Testis (tissue), 2 donors: ENCODE results near the gene FUT3.

ENCODE experiments used
- POLR2A ChIP-seq: fragments of 450-650 bp; IDR thresholded peaks from one replicate; pipeline ENCODE4 v1.6.1; 2017; ENCODE audit warnings: antibody characterized with exemption, mild to moderate bottlenecking, moderate library complexity
- TF ChIP-seq, protein P1 (sequence below), 3 experiments: fragments of 450-650 bp in 2 of 3; fragments of 200-600 bp in 1 of 3; sonication (generic) in 1 of 3; IDR thresholded peaks; one replicate each; pipeline ENCODE4 v1.5.1; 2016 to 2019; ENCODE audit warnings: antibody characterized with exemption in 3 of 3, mild to moderate bottlenecking in 2 of 3, moderate library complexity in 1 of 3

DNA sequence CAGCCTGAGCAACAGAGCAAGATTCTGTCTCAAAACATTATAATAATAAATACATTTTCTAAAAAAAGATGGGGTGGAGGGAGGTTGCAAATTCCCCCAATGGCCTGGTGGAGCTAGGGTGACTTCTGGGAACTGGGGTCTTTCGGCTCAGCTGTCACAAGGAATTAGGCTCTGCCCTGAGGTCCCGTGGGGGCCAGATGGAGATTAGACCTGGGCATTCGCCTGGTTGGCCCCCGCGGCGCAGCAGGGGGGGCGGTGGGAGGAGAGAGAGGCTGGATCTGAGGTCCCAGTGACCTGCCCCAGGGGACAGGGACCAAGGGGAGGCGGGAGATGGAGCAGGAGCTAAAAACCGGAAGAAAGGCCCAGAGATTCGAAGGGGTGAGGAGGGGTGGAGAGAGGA is 26.5 kb downstream of the FUT3 start:
- TF ChIP-seq, protein P1, sequence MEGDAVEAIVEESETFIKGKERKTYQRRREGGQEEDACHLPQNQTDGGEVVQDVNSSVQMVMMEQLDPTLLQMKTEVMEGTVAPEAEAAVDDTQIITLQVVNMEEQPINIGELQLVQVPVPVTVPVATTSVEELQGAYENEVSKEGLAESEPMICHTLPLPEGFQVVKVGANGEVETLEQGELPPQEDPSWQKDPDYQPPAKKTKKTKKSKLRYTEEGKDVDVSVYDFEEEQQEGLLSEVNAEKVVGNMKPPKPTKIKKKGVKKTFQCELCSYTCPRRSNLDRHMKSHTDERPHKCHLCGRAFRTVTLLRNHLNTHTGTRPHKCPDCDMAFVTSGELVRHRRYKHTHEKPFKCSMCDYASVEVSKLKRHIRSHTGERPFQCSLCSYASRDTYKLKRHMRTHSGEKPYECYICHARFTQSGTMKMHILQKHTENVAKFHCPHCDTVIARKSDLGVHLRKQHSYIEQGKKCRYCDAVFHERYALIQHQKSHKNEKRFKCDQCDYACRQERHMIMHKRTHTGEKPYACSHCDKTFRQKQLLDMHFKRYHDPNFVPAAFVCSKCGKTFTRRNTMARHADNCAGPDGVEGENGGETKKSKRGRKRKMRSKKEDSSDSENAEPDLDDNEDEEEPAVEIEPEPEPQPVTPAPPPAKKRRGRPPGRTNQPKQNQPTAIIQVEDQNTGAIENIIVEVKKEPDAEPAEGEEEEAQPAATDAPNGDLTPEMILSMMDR (IDR thresholded peaks at IDR 0.05): no peak
- TF ChIP-seq POLR2A: no peak
